Cardiac fibroblast (primary cell): ENCODE data around the gene ABCA10.
A peak's percentile ranks its signal among the peaks of the same experiment; 100 is the strongest.

ENCODE experiments used
- DNase-seq, 2 donors: peaks; one replicate each; pipeline versions ENCODE4 v3.0.0 to v3.0.0-alpha.2; 2010; ENCODE audit warnings: low read depth in 2 of 2
- H3K4me3 ChIP-seq, 2 donors: replicated peaks in 1 of 2; 1 replicate in 1 of 2; 2 replicates in 1 of 2; pipeline ENCODE4 v1.5.1; 2011; ENCODE audit warnings: low read depth in 2 of 2, low read length in 2 of 2, mild to moderate bottlenecking in 2 of 2, moderate library complexity in 1 of 2
- TF ChIP-seq, protein P1 (sequence below): IDR thresholded peaks from one replicate; pipeline ENCODE4 v1.5.1; 2011; ENCODE audit warnings: low read depth, mild to moderate bottlenecking, low read length, inconsistent platforms

The ABCA10 gene

DNA sequence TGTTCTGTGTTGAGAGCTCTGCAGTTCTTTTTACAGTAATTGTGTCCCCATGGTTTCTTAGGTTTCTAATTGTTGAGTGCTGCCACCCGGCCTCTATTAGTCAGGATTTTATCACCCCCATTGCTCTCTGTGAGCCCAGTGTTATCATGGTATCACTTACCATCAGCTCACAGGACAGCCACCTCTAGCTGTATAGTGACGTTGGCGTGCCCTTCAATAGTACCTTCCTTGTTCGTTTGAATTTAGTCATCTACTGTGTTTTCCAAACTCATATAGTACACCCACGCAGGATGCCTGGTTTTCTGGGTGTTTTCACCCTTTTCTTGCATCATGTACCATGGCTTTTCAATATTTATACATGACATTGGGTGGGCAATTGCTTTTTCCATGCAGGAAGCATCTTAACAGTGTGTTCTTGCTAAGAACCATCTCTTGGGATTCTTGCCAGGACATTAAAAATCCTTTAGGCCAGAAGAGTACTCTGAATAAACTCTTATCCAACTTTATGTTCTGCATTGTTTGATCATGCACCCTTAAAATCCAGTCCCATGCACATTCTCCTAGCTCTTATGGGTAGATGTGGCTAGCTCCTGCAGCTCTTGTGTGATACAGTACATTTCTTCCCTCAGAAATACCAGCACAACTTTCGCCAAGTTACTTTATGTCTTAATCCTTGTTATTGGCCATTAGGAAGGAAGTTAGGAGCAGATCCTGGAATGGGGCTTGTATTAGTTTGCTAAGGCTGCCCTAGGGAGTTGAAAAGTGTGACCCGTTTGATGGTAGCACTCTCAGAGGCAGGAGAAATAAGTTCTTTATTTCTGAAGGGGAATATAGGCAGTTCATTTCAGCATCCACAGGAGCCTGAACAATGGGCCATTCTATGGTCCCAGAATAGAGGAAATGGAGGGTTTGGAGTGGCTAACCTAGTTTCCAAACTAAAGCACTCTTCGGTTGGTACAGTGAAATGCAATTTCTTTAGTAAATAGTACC lies 11.3 kb upstream of the ABCA10 start:
- no peak overlapping the region for H3K4me3 ChIP-seq
- TF ChIP-seq, protein P1, sequence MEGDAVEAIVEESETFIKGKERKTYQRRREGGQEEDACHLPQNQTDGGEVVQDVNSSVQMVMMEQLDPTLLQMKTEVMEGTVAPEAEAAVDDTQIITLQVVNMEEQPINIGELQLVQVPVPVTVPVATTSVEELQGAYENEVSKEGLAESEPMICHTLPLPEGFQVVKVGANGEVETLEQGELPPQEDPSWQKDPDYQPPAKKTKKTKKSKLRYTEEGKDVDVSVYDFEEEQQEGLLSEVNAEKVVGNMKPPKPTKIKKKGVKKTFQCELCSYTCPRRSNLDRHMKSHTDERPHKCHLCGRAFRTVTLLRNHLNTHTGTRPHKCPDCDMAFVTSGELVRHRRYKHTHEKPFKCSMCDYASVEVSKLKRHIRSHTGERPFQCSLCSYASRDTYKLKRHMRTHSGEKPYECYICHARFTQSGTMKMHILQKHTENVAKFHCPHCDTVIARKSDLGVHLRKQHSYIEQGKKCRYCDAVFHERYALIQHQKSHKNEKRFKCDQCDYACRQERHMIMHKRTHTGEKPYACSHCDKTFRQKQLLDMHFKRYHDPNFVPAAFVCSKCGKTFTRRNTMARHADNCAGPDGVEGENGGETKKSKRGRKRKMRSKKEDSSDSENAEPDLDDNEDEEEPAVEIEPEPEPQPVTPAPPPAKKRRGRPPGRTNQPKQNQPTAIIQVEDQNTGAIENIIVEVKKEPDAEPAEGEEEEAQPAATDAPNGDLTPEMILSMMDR = no peak
- DNase-seq = no peak

- H3K4me3 ChIP-seq = no peak overlapping the region
- DNase-seq = no peak
- TF ChIP-seq, protein P1 = no peak
These were observed 8.3 kb upstream of the ABCA10 start for GRCh38 chr17:69236946-69237345.

DNA sequence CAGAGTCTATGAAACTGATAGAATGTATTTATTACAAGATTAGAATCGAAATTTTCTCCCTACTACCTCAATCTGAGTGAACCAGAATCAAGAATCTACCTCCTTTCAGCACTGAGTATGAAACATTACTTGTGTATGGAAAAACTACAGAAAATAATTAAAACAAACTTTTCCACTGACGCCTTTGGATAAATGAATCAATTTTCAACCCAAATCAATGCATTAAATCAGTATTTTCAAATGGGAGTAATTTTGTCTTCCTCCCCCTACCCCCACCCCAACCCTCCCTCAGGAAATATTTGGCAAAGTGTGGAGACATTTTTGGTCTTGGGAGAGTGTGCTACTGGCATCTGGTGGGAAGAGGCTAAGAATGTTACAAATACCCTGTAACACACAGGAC lies 7.8 kb upstream of the ABCA10 start:
- TF ChIP-seq, protein P1 = no peak
- no peak for DNase-seq
- H3K4me3 ChIP-seq = no peak overlapping the region

DNA sequence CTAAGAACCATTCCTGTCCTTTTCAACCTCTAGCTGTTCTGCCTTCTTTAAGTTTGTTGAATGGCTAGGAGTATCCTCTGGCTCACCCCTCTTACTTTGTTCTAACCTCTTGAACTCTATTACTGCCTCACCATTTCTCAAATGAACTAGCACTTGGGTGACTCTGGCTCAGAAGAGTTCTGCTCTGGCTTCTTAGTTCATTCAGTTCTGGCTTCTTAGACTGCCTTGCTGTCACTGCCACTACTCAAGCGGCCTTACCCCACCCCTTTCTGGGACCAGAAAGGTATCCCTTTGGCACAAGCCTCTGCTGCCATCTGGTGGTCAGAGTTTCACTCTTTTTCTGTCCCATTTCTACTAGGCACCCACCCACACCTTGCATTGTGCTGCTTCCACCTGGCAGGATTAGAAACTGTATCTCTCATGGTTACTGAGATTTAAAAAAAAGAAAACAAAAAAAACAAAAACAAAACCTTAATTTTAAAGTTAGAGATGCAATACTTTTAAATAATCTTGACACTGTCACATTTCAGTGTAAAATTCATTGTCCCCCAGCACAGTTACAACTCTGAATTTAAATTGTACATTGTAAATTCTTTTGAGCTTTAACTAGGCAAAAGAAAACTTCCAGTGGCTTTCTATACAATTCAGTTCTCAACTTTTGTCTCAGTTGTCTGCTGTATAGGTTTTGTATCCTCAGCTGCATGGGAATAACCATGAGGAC lies 6.9 kb upstream of the ABCA10 start:
- peak; percentile 92 to 95 for DNase-seq
- TF ChIP-seq, protein P1 = peak; percentile 79
- no peak overlapping the region for H3K4me3 ChIP-seq

GRCh38 chr17:69232650-69233049 lies 4.0 kb upstream of the ABCA10 start:
- no peak for DNase-seq
- TF ChIP-seq, protein P1 = no peak
- no peak overlapping the region for H3K4me3 ChIP-seq

- H3K4me3 ChIP-seq = no peak overlapping the region
- DNase-seq = no peak
- TF ChIP-seq, protein P1 = no peak
These were observed 2.9 kb upstream of the ABCA10 start for GRCh38 chr17:69231521-69231920.
